SK-N-SH (cell line): ENCODE results near the gene NR2C2.

Experiments
- CTCF ChIP-seq: fragments of 200-600 bp; sonication (generic); IDR thresholded peaks from 2 replicates; pipeline ENCODE4 v1.6.1; 2017; ENCODE audit warnings: antibody characterized with exemption, mild to moderate bottlenecking, moderate library complexity
- ELF1 ChIP-seq: IDR thresholded peaks from 2 replicates; pipeline ENCODE4 v1.4.0; 2012
- EZH2phosphoT487 ChIP-seq: fragments of 200-600 bp; sonication (generic); IDR thresholded peaks from 2 replicates; pipeline ENCODE4 v1.6.1; 2017; ENCODE audit warnings: low read depth, mixed run types, mild to moderate bottlenecking, antibody characterized with exemption, moderate library complexity, borderline replicate concordance
- GABPA ChIP-seq: IDR thresholded peaks from 2 replicates; pipeline ENCODE4 v1.4.0; 2012; ENCODE audit warnings: low read depth, mild to moderate bottlenecking
- GATA2 ChIP-seq: sonication (generic); formaldehyde crosslinking; IDR thresholded peaks from 2 replicates; pipeline ENCODE4 v1.5.0; 2020; ENCODE audit warnings: mild to moderate bottlenecking, missing genetic modification reagents
- POLR2AphosphoS5 ChIP-seq: IDR thresholded peaks from 2 replicates; pipeline ENCODE4 v1.6.1; 2012; ENCODE audit warnings: low read depth, low read length
- RAD21 ChIP-seq: IDR thresholded peaks from 2 replicates; pipeline ENCODE4 v1.6.1; 2012; ENCODE audit warnings: mild to moderate bottlenecking, low read length
- REST ChIP-seq: IDR thresholded peaks from 2 replicates; pipeline ENCODE4 v1.6.1; 2012; ENCODE audit warnings: mild to moderate bottlenecking, low read depth, low read length, moderate library complexity
- RFX5 ChIP-seq: IDR thresholded peaks from 2 replicates; pipeline ENCODE4 v1.6.1; 2012; ENCODE audit warnings: mild to moderate bottlenecking, improper control_type of control experiment, low read length
- USF2 ChIP-seq: fragments of 150-350 bp; IDR thresholded peaks from 2 replicates; pipeline ENCODE4 v1.6.1; 2017; ENCODE audit warnings: antibody characterized with exemption, low read length, low read depth, borderline replicate concordance

- no peak for TF ChIP-seq REST
- TF ChIP-seq USF2, result no peak
- TF ChIP-seq ELF1, result no peak
- no peak for TF ChIP-seq CTCF
- no peak for TF ChIP-seq RAD21
- no peak for TF ChIP-seq POLR2AphosphoS5
- no peak for TF ChIP-seq GATA2
- no peak for TF ChIP-seq GABPA
- no peak for TF ChIP-seq RFX5
- TF ChIP-seq EZH2phosphoT487, result no peak
Measured at GRCh38 chr3:14918356-14918860, 29.0 kb upstream of the NR2C2 start.
